HCT116 (cell line): ENCODE data around the gene SLC4A5. TPM values are rescaled to one million over a fixed set of nuclear protein-coding genes. Genes with fewer than 3 reads are reported as not detected.

ENCODE experiments used
- ATAC-seq: fragments of 200-7000 bp; cut with Tn5 transposase; 2 replicates; pipeline ENCODE4 v1.9.1; 2020; ENCODE audit warnings: mild to moderate bottlenecking, moderate library complexity
- BruUV-seq: library from RNA; stranded (reverse); fragments of 400-500 nt; replicated peaks from 2 replicates; lab custom pipeline; 2021; lab: Mats Ljungman, UMichigan
- CTCF ChIA-PET: fragments of 300-600 bp; sonication (Branson Sonifier 250); formaldehyde crosslinking; loops from one replicate; lab custom pipeline; 2021; ENCODE audit warnings: antibody characterized with exemption; lab: Charles Lee
- POLR2A ChIA-PET: fragments of 300-600, 350-600 bp; sonication (Branson Sonifier 250); formaldehyde crosslinking; loops from one replicate; lab custom pipeline; 2021; ENCODE audit warnings: antibody characterized with exemption; lab: Charles Lee
- RAD21 ChIA-PET, 2 experiments: fragments of 300-600 bp; sonication (Branson Sonifier 250); formaldehyde crosslinking; loops; one replicate each; lab custom pipeline; 2023; ENCODE audit warnings: low total read pairs in 2 of 2; ENCODE audit not compliant: uncharacterized antibody in 2 of 2, unreplicated experiment in 2 of 2, low non-redundant PET in 1 of 2; lab: Charles Lee
- DNase-seq: peaks from one replicate; pipeline ENCODE4 v3.0.0-alpha.2; 2010; ENCODE audit warnings: low read depth, low spot score
- H2AFZ ChIP-seq: fragments of 200-600 bp; shearing (Covaris generic), sonication (generic); 2 replicates; pipeline ENCODE4 v1.6.1; 2017; ENCODE audit warnings: low read depth, mixed run types, mixed read lengths, antibody characterized with exemption, low read length; ENCODE audit not compliant: poor library complexity, severe bottlenecking
- H3K27ac ChIP-seq: 2 replicates; pipeline ENCODE4 v1.5.1; 2012; ENCODE audit warnings: low read depth, low read length
- H3K27me3 ChIP-seq: fragments of 200-600 bp; sonication (generic); 2 replicates; pipeline ENCODE4 v1.6.1; 2016; ENCODE audit warnings: mixed run types, low read length, mixed read lengths; ENCODE audit not compliant: insufficient read depth
- H3K36me3 ChIP-seq, 2 experiments: fragments of 200-500 bp in 1 of 2; fragments of 200-600 bp in 1 of 2; sonication (Bioruptor generic) in 1 of 2; sonication (generic) in 1 of 2; 2 replicates each; pipeline versions ENCODE4 v1.5.1 to v1.6.1; 2014 to 2016; ENCODE audit warnings: low read length in 2 of 2, inconsistent platforms in 1 of 2, mixed read lengths in 1 of 2, mixed run types in 1 of 2; ENCODE audit not compliant: insufficient read depth in 2 of 2, control insufficient read depth in 1 of 2
- H3K4me1 ChIP-seq, 2 experiments: fragments of 200-600 bp in 1 of 2; sonication (generic) in 1 of 2; 2 replicates each; pipeline versions ENCODE4 v1.5.1 to v1.6.1; 2012 to 2017; ENCODE audit warnings: low read length in 2 of 2, inconsistent platforms in 1 of 2, mild to moderate bottlenecking in 1 of 2, mixed read lengths in 1 of 2, mixed run types in 1 of 2, moderate library complexity in 1 of 2; ENCODE audit not compliant: insufficient read depth in 2 of 2, control insufficient read depth in 1 of 2
- H3K4me2 ChIP-seq: fragments of 200-600 bp; sonication (generic); 2 replicates; pipeline ENCODE4 v1.6.1; 2017; ENCODE audit warnings: mixed run types, low read length, mixed read lengths
- H3K4me3 ChIP-seq, 2 experiments: fragments of 200-600 bp in 1 of 2; sonication (generic) in 1 of 2; replicated peaks in 1 of 2; 2 replicates each; pipeline ENCODE4 v1.5.1; 2011 to 2016; ENCODE audit warnings: low read length in 2 of 2, control low read depth in 1 of 2, low read depth in 1 of 2, mild to moderate bottlenecking in 1 of 2, mixed read lengths in 1 of 2, mixed run types in 1 of 2
- H3K79me2 ChIP-seq: fragments of 200-600 bp; sonication (generic); 2 replicates; pipeline ENCODE4 v1.6.1; 2017; ENCODE audit warnings: mild to moderate bottlenecking, mixed run types, low read length, moderate library complexity, mixed read lengths; ENCODE audit not compliant: insufficient read depth
- H3K9ac ChIP-seq: fragments of 200-600 bp; sonication (generic); 2 replicates; pipeline ENCODE4 v1.6.1; 2016; ENCODE audit warnings: low read length, mixed read lengths
- H3K9me2 ChIP-seq: fragments of 200-600 bp; sonication (generic), shearing (Covaris generic); 2 replicates; pipeline ENCODE4 v1.6.1; 2017; ENCODE audit warnings: mixed run types, mild to moderate bottlenecking, moderate library complexity; ENCODE audit not compliant: insufficient read depth
- H3K9me3 ChIP-seq, 2 experiments: fragments of 200-500 bp in 1 of 2; fragments of 200-600 bp in 1 of 2; sonication (Bioruptor generic) in 1 of 2; sonication (generic) in 1 of 2; 2 replicates each; pipeline ENCODE4 v1.6.1; 2014 to 2017; ENCODE audit warnings: low read length in 2 of 2, mixed read lengths in 2 of 2, inconsistent platforms in 1 of 2, low read depth in 1 of 2, mild to moderate bottlenecking in 1 of 2, mixed run types in 1 of 2, moderate library complexity in 1 of 2; ENCODE audit not compliant: control insufficient read depth in 1 of 2, insufficient read depth in 1 of 2
- H4K20me1 ChIP-seq: fragments of 200-600 bp; sonication (generic), shearing (Covaris generic); 2 replicates; pipeline ENCODE4 v1.6.1; 2017; ENCODE audit warnings: mixed run types, mild to moderate bottlenecking, moderate library complexity; ENCODE audit not compliant: insufficient read depth
- CBX3 ChIP-seq: IDR thresholded peaks from 2 replicates; pipeline ENCODE4 v1.6.1; 2012; ENCODE audit warnings: low read depth
- EZH2phosphoT487 ChIP-seq: fragments of 200-600 bp; IDR thresholded peaks from 2 replicates; pipeline ENCODE4 v1.6.1; 2018; ENCODE audit warnings: antibody characterized with exemption, borderline replicate concordance
- intact Hi-C: fragments of 100-400 bp; cut with micrococcal nuclease; formaldehyde crosslinking; loops from 2 replicates; pipeline ENCODE4 v1.10.0; 2022
- total RNA-seq: library from RNA; stranded (reverse); gene quantifications from one replicate; pipeline ENCODE4 v1.2.1, GENCODE V29; 2021; ENCODE audit not compliant: unreplicated experiment
- TF ChIP-seq, protein P1 (sequence below): IDR thresholded peaks from 2 replicates; pipeline ENCODE4 v1.6.1; 2012

SLC4A5 gene
- total RNA-seq, 1 experiment from 2014 or later: 0.91 TPM

DNA sequence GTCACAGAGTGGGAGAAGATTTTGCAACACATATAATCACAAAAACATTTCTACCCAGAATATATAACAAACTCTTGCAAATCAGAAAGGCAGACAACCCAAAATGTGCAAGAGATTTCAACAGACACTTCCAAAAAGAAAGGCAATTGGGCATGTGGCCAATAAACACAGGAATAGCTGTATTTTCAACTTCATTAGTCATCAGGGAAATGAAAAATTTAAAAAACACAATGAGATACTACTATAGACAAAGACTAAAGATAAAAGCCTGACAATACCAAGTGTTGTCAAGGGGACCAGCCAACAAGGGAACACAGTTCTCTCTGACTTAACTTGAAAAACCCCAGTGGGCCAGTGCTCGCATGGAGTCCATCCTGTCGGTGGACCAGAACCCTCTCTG lies 104.3 kb downstream of the SLC4A5 start:
- H3K27ac ChIP-seq: no peak overlapping the region
- H3K9me2 ChIP-seq: no peaks in the 10 kb centered on the region
- DNase-seq (no peak), ATAC-seq (no peak)
- H3K27me3 ChIP-seq: no peaks in the 10 kb centered on the region
- BruUV-seq: no TSS peak
- intact Hi-C loops: no loop called here
- H2AFZ ChIP-seq: no peak overlapping the region
- ChIA-PET RAD21 (no interaction called here), POLR2A (no interaction called here), CTCF (interaction anchor here (0.6 kb wide), 1 partner anchor 162 kb away, joined by 3 read pairs; no protein-coding TSS in a partner anchor)
- TF ChIP-seq, protein P1, sequence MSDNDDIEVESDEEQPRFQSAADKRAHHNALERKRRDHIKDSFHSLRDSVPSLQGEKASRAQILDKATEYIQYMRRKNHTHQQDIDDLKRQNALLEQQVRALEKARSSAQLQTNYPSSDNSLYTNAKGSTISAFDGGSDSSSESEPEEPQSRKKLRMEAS: no peak
- TF ChIP-seq CBX3: 0 out of 2 replicates have a peak, but pooled peaks have one; percentile 20
- no peaks in the 10 kb centered on the region for H3K9me3 ChIP-seq
- peaks cover 0 to 9% of the 10 kb centered on the region in 2 experiments; a peak in 2 of 4 replicates for H3K4me1 ChIP-seq
- no peak overlapping the region for H3K4me3 ChIP-seq
- no peak overlapping the region for H3K9ac ChIP-seq
- no peaks in the 10 kb centered on the region for H3K79me2 ChIP-seq
- no peaks in the 10 kb centered on the region for H3K36me3 ChIP-seq
- no peaks in the 10 kb centered on the region for H4K20me1 ChIP-seq
- no peak overlapping the region for H3K4me2 ChIP-seq

DNA sequence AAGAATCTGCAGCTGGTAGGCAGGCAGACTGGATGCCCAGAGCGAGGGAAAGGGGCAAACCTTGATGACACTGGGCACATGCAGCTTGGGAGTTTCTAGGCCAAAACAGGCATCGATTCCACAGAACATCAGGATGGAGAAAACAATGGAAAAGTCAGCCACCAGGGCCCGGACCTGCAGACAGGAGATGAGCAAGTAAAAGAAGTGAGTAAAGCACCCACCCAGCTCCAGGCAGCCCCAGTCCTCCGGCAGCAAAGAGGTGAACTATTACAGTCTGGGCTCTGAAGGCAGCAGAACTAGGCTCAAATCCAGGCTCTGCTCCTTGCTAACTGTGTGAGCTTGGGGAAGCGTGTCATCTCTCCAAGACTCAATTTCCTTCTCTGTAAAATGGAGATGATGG lies 108.2 kb downstream of the SLC4A5 start:
- Histone ChIP-seq H3K36me3 (no peaks in the 10 kb centered on the region), H4K20me1 (no peaks in the 10 kb centered on the region), H3K79me2 (no peaks in the 10 kb centered on the region), H3K4me1 (no peaks in the 10 kb centered on the region), H3K4me2 (no peak overlapping the region), H3K9me3 (no peaks in the 10 kb centered on the region), H3K4me3 (no peak overlapping the region), H3K9me2 (no peaks in the 10 kb centered on the region), H3K27ac (no peak overlapping the region), H2AFZ (no peak overlapping the region), H3K9ac (no peak overlapping the region), H3K27me3 (no peaks in the 10 kb centered on the region)
- BruUV-seq: no TSS peak
- ChIA-PET RAD21 (no interaction called here), CTCF (no interaction called here), POLR2A (no interaction called here)
- ATAC-seq (no peak), DNase-seq (no peak)
- no peak for TF ChIP-seq EZH2phosphoT487
- intact Hi-C loops: no loop called here
